ENCODE results near the gene AMOTL2. TPM values are rescaled to one million over a fixed set of nuclear protein-coding genes. Genes with fewer than 3 reads are reported as not detected.

AMOTL2 gene
- polyA plus RNA-seq, 2 of the 4 experiments (the other 2 are of a cell fraction), result 41.1 to 44.1 TPM

GRCh38 chr3:134308350-134308891 lies 65.8 kb downstream of the AMOTL2 start:
- ATAC-seq, result peak; percentile 77 to 78
- Histone ChIP-seq H3K27ac (peak overlapping the region; percentile 97 to 100), H3K4me2 (peak overlapping the region; percentile 71), H3K4me3 (no peak overlapping the region), H3K9me3 (no peaks in the 10 kb centered on the region), H3K4me1 (peaks cover 53% of the 10 kb centered on the region)
- DNase-seq (ENCODE audit: low read depth in 1 of 2, low spot score in 1 of 2), result peak; percentile 69 to 83
- WGBS (ENCODE audit: missing lambda C conversion rate), result 3% methylated on average over 11 of the region's 11 CpGs
- ChIA-PET CTCF (interaction anchor here (0.7 to 16.1 kb wide), 39 partner anchors 9 to 204 kb away, joined by 3 to 438 read pairs (median 4); partner anchors contain the start of genes AMOTL2, ANAPC13 and CEP63), POLR2A (interaction anchor here (1.8 to 2.1 kb wide), 2 partner anchors 56 to 165 kb away, joined by 5 to 9 read pairs; no protein-coding TSS in a partner anchor)
- FAIRE-seq, result no peak
- TF ChIP-seq MAFK (IDR thresholded peaks at IDR 0.05; ENCODE audit: partially characterized antibody), result no peak
- TF ChIP-seq CBX2 (IDR thresholded peaks at IDR 0.05; ENCODE audit: borderline replicate concordance, low read depth), result no peak
- no peak for TF ChIP-seq RFX5 (IDR thresholded peaks at IDR 0.05)
- TF ChIP-seq USF2 (IDR thresholded peaks at IDR 0.05), result no peak
- TF ChIP-seq GATA3 (IDR thresholded peaks at IDR 0.05; ENCODE audit: borderline replicate concordance), result peak; percentile 36; the same call in 1 of the 2 replicates
- TF ChIP-seq MYC (IDR thresholded peaks at IDR 0.05; ENCODE audit: borderline replicate concordance, low read length), result no peak
- TF ChIP-seq CTCF (IDR thresholded peaks at IDR 0.05), result peak; percentile 92
- no peak for TF ChIP-seq SREBF2 (IDR thresholded peaks at IDR 0.05)
- 0 out of 4 replicates have a peak, but pooled peaks of 1 of the 2 experiments have one; percentile 40 for TF ChIP-seq CEBPB (IDR thresholded peaks at IDR 0.05)
- TF ChIP-seq HOXA7 (CRISPR knock-in tag; IDR thresholded peaks at IDR 0.05), result no peak
- no peak for TF ChIP-seq ZFP36 (IDR thresholded peaks at IDR 0.05; ENCODE audit: borderline replicate concordance, partially characterized antibody)
- TF ChIP-seq POLR2AphosphoS2 (conservative IDR thresholded peaks at IDR 0.05; ENCODE audit: low read length), result no peak
- no peak for TF ChIP-seq CHD2 (IDR thresholded peaks at IDR 0.05; ENCODE audit: low read length, partially characterized antibody)
- peak; percentile 53; the same call in 1 of the 2 replicates for TF ChIP-seq HOXB13 (CRISPR knock-in tag; IDR thresholded peaks at IDR 0.05; ENCODE audit: low read depth)
- TF ChIP-seq TP53 (CRISPR knock-in tag; IDR thresholded peaks at IDR 0.05), result no peak
- peak; percentile 68 for TF ChIP-seq MAX (IDR thresholded peaks at IDR 0.05)
- TF ChIP-seq RAD21 (conservative IDR thresholded peaks at IDR 0.05 in 1 of 2, IDR thresholded peaks at IDR 0.05 in 1 of 2), result peak; percentile 99
- TF ChIP-seq EP300 (IDR thresholded peaks at IDR 0.05), result 0 out of 5 replicates have a peak, but pooled peaks of 1 of the 2 experiments have one; percentile 15
- no peak for TF ChIP-seq CBX8 (IDR thresholded peaks at IDR 0.05)
- TF ChIP-seq SMC3 (IDR thresholded peaks at IDR 0.05), result peak; percentile 99

- Histone ChIP-seq H3K4me2 (no peak overlapping the region), H3K27ac (peak overlapping the region in 1 of 2 experiments; percentile 100; a peak in 2 of 6 replicates), H3K4me1 (peaks cover 47% of the 10 kb centered on the region), H3K9me3 (no peaks in the 10 kb centered on the region), H3K4me3 (no peak overlapping the region)
- DNase-seq (ENCODE audit: low read depth in 1 of 2, low spot score in 1 of 2) (no peak), ATAC-seq (no peak), FAIRE-seq (no peak)
- no peak for TF ChIP-seq GATA3 (IDR thresholded peaks at IDR 0.05; ENCODE audit: borderline replicate concordance)
- no peak for TF ChIP-seq PBX3 (IDR thresholded peaks at IDR 0.05)
- ChIA-PET POLR2A (no interaction called here), CTCF (interaction anchor here (0.8 to 16.1 kb wide), 13 partner anchors 10 to 187 kb away, joined by 3 to 438 read pairs (median 4); partner anchors contain the start of genes AMOTL2, ANAPC13 and CEP63)
- WGBS (ENCODE audit: missing lambda C conversion rate), result 30% methylated on average over 2 of the region's 2 CpGs
Observed at GRCh38 chr3:134307425-134307824, 66.8 kb downstream of the AMOTL2 start.
